AG08396 (cell line): ENCODE results near the gene TSPAN11.
"Not testable (repeated sequence)": the region's sequence is repeated elsewhere in the genome, so short reads cannot be mapped to it uniquely, and the experiment has no call there.

Source experiments
- DNase-seq: peaks from one replicate; pipeline ENCODE4 v3.0.0; 2012; ENCODE audit warnings: low spot score, mixed read lengths

The TSPAN11 gene, protein sequence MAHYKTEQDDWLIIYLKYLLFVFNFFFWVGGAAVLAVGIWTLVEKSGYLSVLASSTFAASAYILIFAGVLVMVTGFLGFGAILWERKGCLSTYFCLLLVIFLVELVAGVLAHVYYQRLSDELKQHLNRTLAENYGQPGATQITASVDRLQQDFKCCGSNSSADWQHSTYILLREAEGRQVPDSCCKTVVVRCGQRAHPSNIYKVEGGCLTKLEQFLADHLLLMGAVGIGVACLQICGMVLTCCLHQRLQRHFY

DNA sequence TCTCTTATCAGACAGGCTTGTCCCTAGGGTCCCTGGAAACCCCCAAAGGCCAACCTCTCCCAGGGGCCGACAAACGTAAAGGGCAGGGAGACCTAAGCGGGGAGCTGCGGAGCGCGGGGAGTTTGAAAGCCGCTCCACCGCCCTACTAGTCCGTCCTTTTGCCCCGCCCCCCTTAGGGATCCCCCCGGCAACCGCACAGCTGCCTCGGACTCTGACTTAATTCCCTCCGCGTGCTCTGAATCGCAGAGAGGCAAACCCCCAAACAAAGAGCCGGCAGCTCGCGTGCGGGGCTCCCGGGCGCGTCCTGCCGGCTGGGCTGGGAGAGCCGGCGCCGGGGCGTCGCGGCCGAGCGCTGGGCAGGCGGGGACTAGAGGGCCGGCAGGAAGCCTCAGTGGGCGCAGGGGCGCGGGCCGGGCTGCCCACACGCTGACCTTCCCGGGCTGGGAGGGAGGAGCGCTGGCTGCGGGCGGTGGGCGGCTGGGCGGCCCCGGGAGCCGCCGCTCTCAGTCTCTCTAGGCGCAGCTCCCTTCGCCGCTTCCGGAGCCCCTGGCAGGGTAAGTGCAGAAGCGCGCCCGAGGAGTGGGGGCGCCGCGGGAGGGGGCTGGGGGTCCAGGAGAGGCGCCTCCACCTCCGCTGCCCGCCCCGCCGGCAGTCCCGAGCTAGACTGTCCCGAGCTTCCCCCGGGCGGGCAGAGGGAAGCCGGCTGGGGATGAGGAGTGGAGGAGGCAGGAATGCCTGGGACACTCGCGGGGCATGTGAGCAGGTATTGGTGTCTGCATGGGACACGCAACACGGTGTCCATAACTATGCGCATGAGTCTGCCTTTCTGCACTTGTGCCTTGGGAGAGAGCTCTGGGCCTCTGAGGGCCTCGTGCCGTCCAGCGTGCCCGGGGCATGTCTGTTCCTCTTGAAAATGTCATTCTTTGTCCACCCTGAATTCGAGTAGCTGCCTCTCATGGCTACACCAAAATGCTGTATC is at the start of gene TSPAN11:
Gene TSPAN11, plus strand, starts transcription at position 506 of the 979 bp plus-strand sequence. CDS start 27,244 bp downstream, outside the sequence.
- DNase-seq = peak; percentile 80

DNA sequence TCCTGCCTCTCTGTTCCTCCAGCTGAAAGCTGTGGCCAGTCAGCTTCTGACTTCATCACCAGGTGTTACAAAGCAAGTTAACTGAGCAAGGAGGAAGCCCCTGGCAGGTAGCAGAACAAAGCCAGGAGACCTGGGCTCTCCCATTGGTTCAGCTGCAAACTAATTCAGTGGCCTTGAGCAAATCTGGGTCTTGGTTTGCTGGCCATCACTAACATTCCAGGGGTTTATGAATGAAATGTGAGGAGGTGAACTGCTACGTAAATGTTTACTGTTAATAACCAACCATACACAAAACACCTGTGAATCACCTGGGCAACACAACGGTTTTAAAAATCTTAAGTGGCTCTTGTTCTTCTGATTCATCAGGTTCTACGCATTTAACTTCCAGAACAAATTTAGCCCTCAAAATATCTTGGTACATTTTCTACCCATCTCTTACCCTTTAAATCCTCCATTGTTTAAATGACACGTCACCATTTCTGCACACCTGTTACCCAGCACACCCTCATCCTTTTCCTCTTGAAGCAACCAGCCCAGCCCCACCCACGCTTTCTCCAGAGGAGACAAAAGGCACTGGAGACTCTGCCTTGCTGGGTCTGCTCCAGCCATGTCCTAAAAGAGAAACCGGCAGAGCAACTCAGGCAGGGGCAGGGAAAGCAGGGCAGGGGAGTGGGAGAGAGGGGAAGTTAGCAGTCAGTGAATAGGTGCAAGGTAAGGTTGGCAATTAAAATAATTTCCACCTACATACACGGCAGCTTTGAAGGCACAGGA is 49.3 kb upstream of the TSPAN11 start:
- DNase-seq = no peak

DNA sequence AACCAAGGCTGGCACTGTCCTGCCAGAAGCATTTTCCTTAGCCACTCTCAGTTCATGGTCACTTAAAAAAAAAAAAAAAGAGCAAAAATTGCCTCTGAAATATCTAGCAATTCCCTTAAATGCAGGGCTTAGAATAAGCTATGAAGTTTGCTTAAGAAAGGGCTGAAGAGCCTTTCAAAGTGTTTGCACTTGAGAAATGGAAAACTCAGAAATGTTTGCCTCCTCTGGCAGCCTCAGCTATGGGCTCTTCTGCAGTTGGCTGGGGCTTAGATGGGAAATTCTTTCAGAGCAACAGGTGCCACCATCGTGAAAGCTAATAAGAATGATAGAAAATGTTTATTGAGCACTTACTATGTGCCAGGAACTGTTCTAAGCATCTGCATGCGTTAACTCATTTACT is 48.5 kb upstream of the TSPAN11 start:
- no peak for DNase-seq

DNA sequence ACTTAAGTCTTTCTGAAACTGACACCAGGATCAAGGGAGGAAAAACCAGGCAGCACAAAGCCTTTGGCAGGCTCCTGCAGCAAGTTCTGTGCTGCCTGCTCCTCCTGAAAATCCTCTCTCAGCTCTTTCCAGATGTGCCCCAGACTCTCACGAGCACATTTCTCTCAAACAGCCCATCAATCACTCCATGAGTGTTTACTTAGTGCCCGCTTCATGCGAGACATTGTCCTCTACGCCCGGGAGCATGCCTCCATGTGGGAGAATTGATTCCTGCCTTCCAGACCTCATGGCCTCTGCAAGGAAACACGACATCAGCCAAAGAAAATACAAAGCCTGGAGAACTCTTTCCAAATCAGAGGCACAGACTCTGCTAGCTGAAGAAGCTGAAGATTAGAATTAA is 46.5 kb upstream of the TSPAN11 start:
- DNase-seq = no peak

DNA sequence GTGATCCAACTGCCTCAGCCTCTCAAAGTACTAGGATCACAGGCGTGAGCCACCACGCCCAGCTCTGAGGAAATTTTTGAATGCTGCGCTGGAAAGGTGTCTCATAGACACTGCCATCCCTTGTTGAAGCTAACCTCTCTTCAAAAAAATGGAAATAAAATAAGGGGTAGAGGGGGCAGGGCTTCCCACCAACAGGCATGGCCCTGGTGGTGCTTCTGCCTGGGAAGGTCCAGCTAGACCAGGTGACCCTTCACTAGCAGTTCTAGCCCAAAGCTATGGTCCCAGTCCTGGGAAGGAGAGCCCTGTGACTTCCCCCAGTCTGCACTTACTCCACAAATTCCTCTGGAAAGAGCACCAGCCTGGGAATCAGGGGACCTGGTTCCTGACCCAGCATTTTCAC is 45.7 kb upstream of the TSPAN11 start:
- DNase-seq = no peak

DNA sequence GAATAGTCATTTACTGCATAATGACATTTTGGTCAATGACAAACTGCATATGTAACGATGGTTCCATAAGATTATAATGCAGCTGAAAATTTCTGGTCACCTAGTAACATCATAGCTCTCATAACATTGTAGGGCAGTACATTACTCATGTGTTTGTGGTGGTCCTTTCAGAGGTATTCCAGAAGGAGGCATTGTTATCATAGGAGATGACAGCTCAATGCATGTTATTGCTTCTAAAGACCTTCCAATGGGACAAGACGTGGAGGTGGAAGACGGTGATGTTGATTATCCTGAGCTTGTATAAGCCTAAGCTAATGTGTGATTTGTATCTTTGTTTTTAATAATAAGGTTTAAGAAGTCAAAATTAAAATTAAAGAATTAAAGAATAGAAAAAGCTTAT is 43.8 kb upstream of the TSPAN11 start:
- no peak for DNase-seq

DNA sequence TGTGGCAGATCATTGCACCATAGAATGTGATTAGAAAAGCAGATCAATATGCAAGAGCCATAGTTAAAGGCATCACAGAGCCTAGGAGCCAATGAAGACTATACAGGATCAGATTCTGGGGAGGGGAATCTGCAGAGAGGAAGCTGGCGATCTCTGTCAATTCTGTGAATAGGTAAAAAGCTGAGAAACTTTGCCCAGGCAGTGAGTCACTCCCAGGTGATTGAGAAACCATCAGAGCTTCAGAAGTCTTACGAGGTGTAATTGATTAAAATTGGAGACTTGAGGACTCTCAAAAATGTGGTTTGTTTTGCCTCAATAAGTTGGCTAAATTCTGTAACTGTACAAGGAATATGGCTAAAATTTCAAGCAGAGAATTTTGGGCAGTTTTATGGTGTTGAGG is 41.7 kb upstream of the TSPAN11 start:
- no peak for DNase-seq

DNA sequence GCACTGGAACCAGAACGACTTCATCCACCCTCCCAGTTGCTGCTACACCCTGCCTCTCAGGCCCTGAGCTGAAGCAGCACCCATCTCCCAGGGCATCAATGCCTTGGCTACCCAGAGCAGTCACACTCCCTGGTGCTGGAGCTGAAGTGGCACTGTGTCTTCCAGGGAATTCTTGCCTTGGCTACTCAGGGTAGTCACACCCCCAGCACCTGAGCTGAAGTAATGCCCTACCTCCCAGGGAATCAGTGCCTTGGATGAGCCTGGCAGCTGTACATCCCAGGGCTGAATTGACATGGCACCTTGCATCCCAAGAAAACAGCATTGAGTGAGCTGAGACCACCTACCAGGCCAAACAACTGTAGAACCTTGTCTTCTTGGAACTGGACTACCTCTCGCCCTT is 41.2 kb upstream of the TSPAN11 start:
- no peak for DNase-seq

DNA sequence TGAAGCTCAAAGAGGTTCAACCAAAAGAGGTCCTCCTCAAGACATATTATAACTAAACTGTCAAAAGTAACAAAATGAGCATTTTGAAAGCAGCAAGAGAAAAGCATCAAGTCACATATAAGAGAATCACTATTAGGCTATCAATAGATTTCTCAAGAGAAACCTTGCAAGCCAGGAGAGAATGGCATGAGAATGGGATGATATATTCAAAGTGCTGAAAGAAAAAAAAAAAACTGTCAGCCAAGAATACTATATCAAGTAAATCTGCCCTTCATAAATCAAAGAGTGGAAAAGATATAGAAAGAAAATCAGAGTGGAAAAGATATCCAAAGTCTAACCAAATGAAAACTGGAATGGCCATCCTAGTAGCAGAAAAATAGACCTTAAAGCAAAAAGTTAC is 39.3 kb upstream of the TSPAN11 start:
- no peak for DNase-seq

DNA sequence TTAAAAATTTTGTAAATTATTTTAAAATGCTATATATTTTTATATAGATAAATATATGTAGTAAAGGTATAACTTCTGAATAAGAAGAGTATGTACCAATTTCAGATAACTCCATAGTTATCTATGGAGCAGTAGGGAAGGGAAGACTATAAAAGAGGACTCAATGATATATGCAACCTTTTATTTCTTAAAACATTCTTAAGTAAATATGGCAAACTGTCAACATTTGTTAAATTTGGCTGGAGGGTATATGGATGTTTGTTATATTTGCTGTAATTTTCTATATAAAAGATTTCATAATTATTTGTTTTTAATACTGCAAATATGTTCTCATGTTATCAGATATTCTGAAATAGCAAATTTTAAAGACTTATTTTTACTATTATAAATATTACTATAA is 38.3 kb upstream of the TSPAN11 start:
- DNase-seq = no peak

DNA sequence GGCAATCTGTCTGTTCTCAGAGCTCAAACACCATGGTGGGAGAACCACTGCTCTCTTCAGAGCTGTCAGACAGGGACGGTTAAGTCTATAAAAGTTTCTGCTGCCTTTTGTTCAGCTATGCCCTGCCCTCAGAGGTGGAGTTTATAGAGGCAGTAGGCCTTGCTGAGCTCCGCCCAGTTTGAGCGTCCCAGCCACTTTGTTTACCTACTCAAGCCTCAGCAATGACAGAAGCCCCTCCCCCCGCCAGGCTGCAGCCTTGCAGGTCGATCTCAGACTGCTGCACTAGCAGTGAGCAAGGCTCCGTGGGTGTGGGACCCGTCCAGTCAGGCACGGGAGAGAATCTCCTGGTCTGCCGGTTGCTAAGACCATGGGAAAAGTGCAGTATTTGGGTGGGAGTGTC is 32.0 kb upstream of the TSPAN11 start:
- DNase-seq = not testable (repeated sequence)

DNA sequence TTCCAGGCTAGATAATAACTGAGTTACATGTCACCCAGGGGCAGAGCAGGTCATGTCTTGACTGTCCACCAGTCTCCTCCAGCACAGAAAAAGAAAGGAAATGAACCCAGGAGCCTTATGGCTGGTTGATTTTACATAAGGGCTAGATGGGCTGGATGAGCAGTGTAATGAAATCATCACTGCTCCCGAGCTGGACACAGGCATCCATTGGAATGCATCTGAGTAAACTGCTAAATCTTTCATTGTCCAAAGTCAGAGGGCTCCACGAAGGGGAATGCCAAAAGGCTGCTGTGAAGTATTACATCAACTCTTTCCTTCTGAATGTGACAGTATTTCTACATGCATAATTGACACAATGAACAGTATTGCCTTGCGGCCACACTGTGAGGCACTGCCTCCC is 30.1 kb upstream of the TSPAN11 start:
- peak; percentile 31 for DNase-seq

DNA sequence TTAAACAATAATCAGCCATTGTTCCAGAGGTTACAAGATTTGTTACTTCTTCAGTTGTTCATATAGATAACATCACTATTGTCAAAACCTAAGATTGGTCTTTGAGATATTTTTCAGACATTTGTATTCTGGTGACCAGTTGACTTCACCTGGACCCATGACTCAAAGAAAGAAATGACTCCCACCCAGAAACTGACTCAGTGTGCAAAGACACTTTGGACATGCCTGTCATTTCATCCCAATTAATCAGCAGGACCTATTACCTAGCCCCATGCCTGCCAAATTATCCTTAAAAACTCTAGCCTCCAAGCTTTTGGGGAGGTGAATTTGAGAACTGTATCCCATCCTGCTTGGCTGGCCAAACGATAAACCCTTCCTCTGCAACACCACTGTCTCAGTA is 27.7 kb upstream of the TSPAN11 start:
- no peak for DNase-seq

DNA sequence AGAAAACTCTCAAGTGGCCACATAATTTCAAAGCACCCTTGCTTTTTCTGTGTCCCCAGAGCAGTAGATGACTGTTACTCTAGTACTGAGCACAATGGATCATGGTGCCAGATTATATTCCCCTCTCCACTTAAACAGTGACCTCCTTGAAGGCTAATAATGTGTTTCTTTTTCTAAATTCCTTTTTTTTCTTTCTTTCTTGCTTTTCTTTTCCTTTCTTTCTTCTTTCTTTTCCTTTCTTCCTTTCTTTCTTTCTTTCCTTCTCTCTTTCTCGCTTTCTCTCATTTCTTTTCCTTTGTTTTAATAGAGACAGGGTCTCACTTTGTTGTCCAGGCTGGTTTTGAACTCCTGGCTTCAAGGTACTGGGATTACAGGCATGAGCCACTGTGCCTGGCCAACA is 26.2 kb upstream of the TSPAN11 start:
- no peak for DNase-seq

DNA sequence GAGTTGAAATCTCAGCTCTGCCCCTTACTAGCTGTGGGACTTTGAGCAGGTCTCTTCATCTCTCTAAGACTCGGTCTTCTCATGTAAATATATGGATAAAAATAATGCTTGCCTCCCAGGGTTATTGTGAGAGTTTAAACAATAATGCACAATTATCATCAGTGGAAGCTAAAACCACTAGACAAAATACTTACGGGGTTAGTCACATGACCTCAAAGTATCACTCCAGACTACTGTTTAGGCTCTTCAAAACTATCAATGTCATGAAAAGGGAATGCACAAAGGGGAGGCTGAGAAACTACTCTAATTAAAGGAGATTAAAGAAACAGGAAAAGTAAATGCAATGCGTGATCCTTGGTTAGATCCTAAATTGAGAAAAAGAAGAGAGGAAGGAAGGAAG is 24.5 kb upstream of the TSPAN11 start:
- DNase-seq = no peak

DNA sequence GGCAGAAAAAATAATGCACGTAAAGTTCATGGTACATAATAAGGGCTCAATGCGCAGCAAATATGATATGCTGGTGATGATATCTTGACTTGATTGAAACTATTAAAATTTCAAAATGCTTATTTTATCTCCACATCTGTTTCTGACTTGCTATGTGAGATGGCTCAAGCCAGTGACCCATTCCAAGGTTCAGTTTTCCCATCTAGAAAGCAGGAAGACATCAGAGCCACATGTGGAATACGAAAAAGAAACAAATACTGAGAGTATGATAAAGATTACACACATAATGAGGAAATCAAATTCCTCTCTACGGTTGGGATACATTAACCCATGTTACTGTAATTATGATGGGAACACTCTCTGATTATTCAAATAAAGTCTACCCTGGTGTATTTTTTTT is 24.0 kb upstream of the TSPAN11 start:
- no peak for DNase-seq

DNA sequence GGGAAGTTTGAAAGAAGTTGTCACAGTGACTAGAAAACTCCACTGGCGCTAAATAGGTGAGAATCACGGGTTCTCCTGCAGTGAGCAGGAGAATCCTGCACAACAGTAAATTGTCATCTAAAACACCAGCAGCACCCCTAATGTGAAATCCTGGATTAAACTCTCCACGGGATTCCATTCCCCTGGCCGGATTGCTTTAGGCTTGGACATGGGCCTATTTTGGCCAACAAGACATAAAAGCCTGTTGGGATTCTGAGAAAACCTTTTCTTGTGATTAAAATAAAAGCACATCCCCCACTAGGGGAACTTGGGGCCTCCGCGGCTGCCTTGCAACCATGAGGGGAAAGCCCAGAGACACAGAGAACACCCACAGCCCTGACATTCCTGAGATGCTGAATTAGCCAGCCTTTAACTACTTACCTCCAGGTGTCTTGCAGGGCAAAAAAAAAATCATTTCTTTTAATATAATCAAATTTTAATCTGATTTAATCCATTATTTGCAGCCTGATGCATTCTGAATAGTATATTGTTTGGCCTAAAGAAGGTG is 21.0 kb upstream of the TSPAN11 start:
- no peak for DNase-seq

DNA sequence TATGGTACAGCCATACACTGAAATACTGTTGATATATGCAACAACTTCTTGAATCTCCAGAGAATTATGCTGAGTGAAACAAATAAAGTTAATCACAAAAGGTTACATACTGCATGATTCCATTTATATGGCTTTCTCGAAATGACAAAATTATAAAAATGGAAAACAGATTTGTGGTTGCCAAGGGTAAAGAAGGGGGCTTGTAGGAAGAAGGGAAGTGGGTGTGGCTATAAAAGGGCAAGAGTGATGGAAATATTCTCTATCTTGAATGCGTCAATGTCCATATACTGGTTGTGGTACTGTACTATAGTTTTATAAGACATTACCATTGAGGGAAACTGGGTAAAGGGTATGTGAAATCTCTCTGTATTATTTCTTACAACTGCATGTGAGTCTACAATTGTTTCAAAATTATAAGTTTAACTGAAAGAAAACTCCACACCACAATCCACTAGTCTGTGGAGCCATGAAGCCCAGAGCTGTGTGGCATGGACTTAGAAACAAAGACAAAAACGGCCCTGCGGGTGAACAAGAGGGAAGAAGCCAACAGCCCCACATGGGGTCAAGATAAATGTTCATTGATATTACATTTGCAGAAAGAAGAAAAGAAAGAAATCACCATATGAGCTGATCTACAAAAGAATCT is 18.3 kb upstream of the TSPAN11 start:
- no peak for DNase-seq

DNA sequence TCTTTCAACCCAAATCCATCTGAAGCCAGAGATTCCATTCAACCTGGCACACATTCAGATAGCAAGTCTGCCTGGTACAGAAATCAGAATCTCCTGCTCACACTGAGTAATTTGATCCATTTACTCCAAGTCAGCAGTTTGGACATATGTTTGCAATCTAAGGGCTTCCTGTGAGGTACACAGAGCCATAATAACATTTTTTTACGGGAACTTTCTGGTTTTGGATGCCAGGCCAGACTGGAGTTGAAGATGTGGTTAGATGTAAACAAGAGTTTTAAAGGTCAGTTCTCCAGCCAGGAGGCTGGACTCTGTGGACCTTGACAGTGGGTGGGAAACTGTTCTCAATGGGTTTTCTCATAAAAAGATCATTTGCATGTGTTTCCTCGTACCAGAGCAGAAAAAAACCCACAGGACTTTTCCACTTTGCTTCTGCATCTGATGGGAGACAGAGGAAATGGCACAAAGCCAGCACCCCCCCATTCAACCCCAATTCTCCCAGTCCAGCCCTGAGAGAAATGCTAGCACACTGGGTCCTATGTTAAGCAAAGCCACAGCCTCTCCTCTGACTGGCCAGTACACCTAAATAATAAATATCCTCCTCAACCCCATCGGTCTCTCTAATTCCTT is 17.7 kb upstream of the TSPAN11 start:
- no peak for DNase-seq

DNA sequence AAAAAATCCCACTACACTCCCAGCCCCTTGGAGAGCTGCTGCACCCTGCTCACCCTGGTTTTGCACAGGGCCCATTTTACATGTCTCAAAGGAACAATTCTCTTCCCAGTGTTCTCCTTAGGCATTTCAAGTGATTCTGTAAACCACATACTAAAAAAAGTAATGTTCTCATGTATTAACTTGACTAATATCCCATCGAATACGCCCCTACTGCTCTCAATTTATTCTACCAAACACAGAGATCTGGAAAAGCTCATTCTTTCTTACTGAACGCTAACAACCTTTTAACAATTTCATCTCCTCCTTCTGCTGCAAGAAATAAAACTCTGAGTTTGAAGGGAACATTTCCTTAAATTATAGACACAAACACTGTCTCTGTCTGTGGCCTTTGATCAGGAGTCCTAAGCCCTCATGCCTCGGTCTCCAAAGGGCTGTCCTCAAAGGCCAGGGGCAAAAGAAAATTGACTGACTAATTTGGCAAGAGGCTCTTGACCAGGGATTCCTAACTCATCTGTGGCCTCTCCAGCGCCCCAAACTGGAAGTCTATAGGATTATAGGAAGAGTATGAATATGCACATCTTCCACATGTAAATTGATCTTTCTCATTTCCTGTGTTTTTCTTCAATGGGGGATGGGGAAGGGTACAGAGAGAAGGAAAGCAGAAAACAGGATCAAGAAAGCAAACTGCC is 17.1 kb upstream of the TSPAN11 start:
- no peak for DNase-seq

DNA sequence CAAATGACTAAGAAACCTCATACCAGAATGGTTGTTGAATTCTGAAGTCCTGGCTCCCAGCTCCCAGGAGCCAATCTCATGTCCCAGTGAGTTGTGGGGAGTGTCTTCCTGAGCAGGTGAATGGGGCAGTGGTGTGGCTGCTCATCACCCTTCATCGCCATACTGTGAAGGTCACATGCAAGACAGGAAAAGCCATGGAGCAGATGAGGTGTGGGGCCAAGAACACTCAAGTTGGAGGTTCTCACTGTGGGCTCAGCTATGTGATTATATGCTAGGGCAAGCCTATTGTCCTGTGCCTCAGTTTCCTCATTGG is 16.6 kb upstream of the TSPAN11 start:
- DNase-seq = no peak
